CD14-positive monocyte (primary cell): Measurements from ENCODE around the gene DRC7. TPM values are rescaled to one million over a fixed set of nuclear protein-coding genes. Genes with fewer than 3 reads are reported as not detected.

Source experiments
- DNase-seq, 3 donors: peaks; one replicate each; pipeline ENCODE4 v3.0.0-alpha.2; 2011 to 2022
- H2AFZ ChIP-seq: 2 replicates; pipeline ENCODE4 v1.6.0; 2012; ENCODE audit warnings: mild to moderate bottlenecking, low read depth, low read length, inconsistent platforms; ENCODE audit not compliant: insufficient read depth, poor library complexity, severe bottlenecking
- H3K27ac ChIP-seq, 2 donors: 1 replicate in 1 of 2; 2 replicates in 1 of 2; pipeline ENCODE4 v1.5.1; 2012 to 2013; ENCODE audit warnings: low read length in 2 of 2, control low read depth in 1 of 2, inconsistent platforms in 1 of 2, low read depth in 1 of 2, mild to moderate bottlenecking in 1 of 2
- H3K27me3 ChIP-seq, 2 donors: one replicate each; pipeline versions ENCODE4 v1.6.0 to v1.6.1; 2011 to 2013; ENCODE audit warnings: low read length in 2 of 2; ENCODE audit not compliant: control insufficient read depth in 2 of 2, insufficient read depth in 2 of 2
- H3K36me3 ChIP-seq, 2 donors: replicated peaks in 1 of 2; 1 replicate in 1 of 2; 2 replicates in 1 of 2; pipeline versions ENCODE4 v1.5.1 to v1.6.1; 2012 to 2013; ENCODE audit warnings: low read length in 2 of 2, control low read depth in 1 of 2, inconsistent platforms in 1 of 2, mild to moderate bottlenecking in 1 of 2; ENCODE audit not compliant: insufficient read depth in 2 of 2, control insufficient read depth in 1 of 2
- H3K4me1 ChIP-seq, 2 donors: 1 replicate in 1 of 2; 2 replicates in 1 of 2; pipeline versions ENCODE4 v1.5.1 to v1.6.1; 2012 to 2013; ENCODE audit warnings: low read length in 2 of 2, control low read depth in 1 of 2, inconsistent platforms in 1 of 2, mild to moderate bottlenecking in 1 of 2, moderate library complexity in 1 of 2; ENCODE audit not compliant: insufficient read depth in 2 of 2, control insufficient read depth in 1 of 2
- H3K4me2 ChIP-seq: replicated peaks from 2 replicates; pipeline ENCODE3; 2012; ENCODE audit warnings: low read length, moderate library complexity, mild to moderate bottlenecking; ENCODE audit not compliant: poor library complexity, severe bottlenecking; ENCODE audit errors: extremely low read depth
- H3K4me3 ChIP-seq, 3 experiments: fragments of 200-600 bp in 1 of 3; sonication (generic) in 1 of 3; replicated peaks in 1 of 3; 1 replicate in 2 of 3; 2 replicates in 1 of 3; pipeline ENCODE4 v1.5.1; 2011 to 2013; ENCODE audit warnings: low read length in 3 of 3, mild to moderate bottlenecking in 3 of 3, control low read depth in 2 of 3, low read depth in 2 of 3, inconsistent platforms in 1 of 3, moderate library complexity in 1 of 3
- H3K79me2 ChIP-seq: 2 replicates; pipeline ENCODE4 v1.6.0; 2012; ENCODE audit warnings: mild to moderate bottlenecking, control low read depth, inconsistent platforms, low read length, moderate library complexity; ENCODE audit not compliant: insufficient read depth
- H3K9ac ChIP-seq: 2 replicates; pipeline ENCODE4 v1.6.0; 2017; ENCODE audit warnings: low read length, mild to moderate bottlenecking; ENCODE audit not compliant: insufficient read depth, poor library complexity, severe bottlenecking
- H3K9me3 ChIP-seq, 2 donors: replicated peaks in 1 of 2; 1 replicate in 1 of 2; 2 replicates in 1 of 2; pipeline versions ENCODE4 v1.5.1 to v1.6.1; 2012 to 2013; ENCODE audit warnings: low read length in 2 of 2, control low read depth in 1 of 2; ENCODE audit not compliant: control insufficient read depth in 1 of 2, insufficient read depth in 1 of 2
- H4K20me1 ChIP-seq: 2 replicates; pipeline ENCODE4 v1.6.0; 2012; ENCODE audit warnings: mild to moderate bottlenecking, low read length, control low read depth, moderate library complexity; ENCODE audit not compliant: insufficient read depth
- H3K27ac Mint-ChIP-seq, 7 donors: one replicate each; pipeline ENCODE4 v1.8.0; 2020; ENCODE audit warnings: mild to moderate bottlenecking in 7 of 7, mixed read lengths in 7 of 7, moderate library complexity in 6 of 7, inconsistent platforms in 2 of 7
- H3K27me3 Mint-ChIP-seq, 3 donors: one replicate each; pipeline ENCODE4 v1.8.0; 2021 to 2022; ENCODE audit warnings: low read depth in 3 of 3, mild to moderate bottlenecking in 3 of 3, mixed read lengths in 3 of 3, moderate library complexity in 3 of 3, inconsistent platforms in 1 of 3
- H3K36me3 Mint-ChIP-seq, 2 donors: one replicate each; pipeline ENCODE4 v1.8.0; 2020; ENCODE audit warnings: mixed read lengths in 2 of 2, inconsistent platforms in 1 of 2, mild to moderate bottlenecking in 1 of 2
- H3K4me1 Mint-ChIP-seq: one replicate; pipeline ENCODE4 v1.8.0; 2020; ENCODE audit warnings: mild to moderate bottlenecking, mixed read lengths
- H3K4me3 Mint-ChIP-seq, 2 donors: one replicate each; pipeline ENCODE4 v1.8.0; 2020; ENCODE audit warnings: mild to moderate bottlenecking in 2 of 2, mixed read lengths in 2 of 2, moderate library complexity in 1 of 2
- H3K9me3 Mint-ChIP-seq, 7 donors: one replicate each; pipeline ENCODE4 v1.8.0; 2020 to 2022; ENCODE audit warnings: mixed read lengths in 7 of 7, mild to moderate bottlenecking in 6 of 7, moderate library complexity in 6 of 7, inconsistent platforms in 2 of 7
- WGBS: methylation state at CpG from one replicate; pipeline ENCODE4 v1.1.5; 2013; ENCODE audit warnings: missing lambda C conversion rate; ENCODE audit not compliant: insufficient coverage; 5-methylcytosine and 5-hydroxymethylcytosine counted together
- intact Hi-C, 2 donors: fragments of 100-400 bp; cut with micrococcal nuclease; formaldehyde crosslinking; loops; one replicate each; pipeline versions ENCODE4 v1.15.0 to v1.15.1; 2023
- polyA plus RNA-seq, 3 donors: library from polyadenylated mRNA; depleted of rRNA in 1 of 3; unstranded in 2 of 3; stranded (reverse) in 1 of 3; fragments of 300-500 nt in 2 of 3; fragments of >200 nt in 1 of 3; fragmentation: Illumina TruSeq in 2 of 3; gene quantifications; 1 replicate in 2 of 3; 2 replicates in 1 of 3; pipeline ENCODE4 v1.2.3, GENCODE V29; 2012 to 2021
- TF ChIP-seq, protein P1 (sequence below): fragments of 200-600 bp; IDR thresholded peaks from one replicate; pipeline ENCODE4 v1.8.0; 2022; ENCODE audit warnings: antibody characterized with exemption, mild to moderate bottlenecking

DRC7 gene
- polyA plus RNA-seq, 3 donors = 0.11 to 0.41 TPM; not detected in 1

- no peaks in the 10 kb centered on the region for H3K9me3 ChIP-seq
- no peak overlapping the region for H3K4me2 ChIP-seq
- no peak overlapping the region for H3K9ac ChIP-seq
- peaks cover 0 to 2% (median 2%) of the 10 kb centered on the region in 3 donors for H3K27me3 Mint-ChIP-seq
- H3K4me3 Mint-ChIP-seq = no peak overlapping the region
- DNase-seq = no peak
- no peaks in the 10 kb centered on the region for H3K27me3 ChIP-seq
- peaks cover 0 to 2% (median 0%) of the 10 kb centered on the region in 7 donors for H3K9me3 Mint-ChIP-seq
- TF ChIP-seq, protein P1, sequence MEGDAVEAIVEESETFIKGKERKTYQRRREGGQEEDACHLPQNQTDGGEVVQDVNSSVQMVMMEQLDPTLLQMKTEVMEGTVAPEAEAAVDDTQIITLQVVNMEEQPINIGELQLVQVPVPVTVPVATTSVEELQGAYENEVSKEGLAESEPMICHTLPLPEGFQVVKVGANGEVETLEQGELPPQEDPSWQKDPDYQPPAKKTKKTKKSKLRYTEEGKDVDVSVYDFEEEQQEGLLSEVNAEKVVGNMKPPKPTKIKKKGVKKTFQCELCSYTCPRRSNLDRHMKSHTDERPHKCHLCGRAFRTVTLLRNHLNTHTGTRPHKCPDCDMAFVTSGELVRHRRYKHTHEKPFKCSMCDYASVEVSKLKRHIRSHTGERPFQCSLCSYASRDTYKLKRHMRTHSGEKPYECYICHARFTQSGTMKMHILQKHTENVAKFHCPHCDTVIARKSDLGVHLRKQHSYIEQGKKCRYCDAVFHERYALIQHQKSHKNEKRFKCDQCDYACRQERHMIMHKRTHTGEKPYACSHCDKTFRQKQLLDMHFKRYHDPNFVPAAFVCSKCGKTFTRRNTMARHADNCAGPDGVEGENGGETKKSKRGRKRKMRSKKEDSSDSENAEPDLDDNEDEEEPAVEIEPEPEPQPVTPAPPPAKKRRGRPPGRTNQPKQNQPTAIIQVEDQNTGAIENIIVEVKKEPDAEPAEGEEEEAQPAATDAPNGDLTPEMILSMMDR = no peak
- H3K4me3 ChIP-seq = no peak overlapping the region
- H4K20me1 ChIP-seq = no peaks in the 10 kb centered on the region
- H3K4me1 ChIP-seq = no peaks in the 10 kb centered on the region
- no peak overlapping the region for H3K27ac Mint-ChIP-seq
- H3K79me2 ChIP-seq = no peaks in the 10 kb centered on the region
- intact Hi-C loops = no loop called here
- H3K36me3 Mint-ChIP-seq = no peaks in the 10 kb centered on the region
- H2AFZ ChIP-seq = no peak overlapping the region
- no peak overlapping the region for H3K27ac ChIP-seq
- H3K4me1 Mint-ChIP-seq = no peaks in the 10 kb centered on the region
- H3K36me3 ChIP-seq = no peaks in the 10 kb centered on the region
- WGBS = 85% methylated on average over 5 of the region's 11 CpGs
Measured at GRCh38 chr16:57773019-57773418, 78.4 kb downstream of the DRC7 start.

DNA sequence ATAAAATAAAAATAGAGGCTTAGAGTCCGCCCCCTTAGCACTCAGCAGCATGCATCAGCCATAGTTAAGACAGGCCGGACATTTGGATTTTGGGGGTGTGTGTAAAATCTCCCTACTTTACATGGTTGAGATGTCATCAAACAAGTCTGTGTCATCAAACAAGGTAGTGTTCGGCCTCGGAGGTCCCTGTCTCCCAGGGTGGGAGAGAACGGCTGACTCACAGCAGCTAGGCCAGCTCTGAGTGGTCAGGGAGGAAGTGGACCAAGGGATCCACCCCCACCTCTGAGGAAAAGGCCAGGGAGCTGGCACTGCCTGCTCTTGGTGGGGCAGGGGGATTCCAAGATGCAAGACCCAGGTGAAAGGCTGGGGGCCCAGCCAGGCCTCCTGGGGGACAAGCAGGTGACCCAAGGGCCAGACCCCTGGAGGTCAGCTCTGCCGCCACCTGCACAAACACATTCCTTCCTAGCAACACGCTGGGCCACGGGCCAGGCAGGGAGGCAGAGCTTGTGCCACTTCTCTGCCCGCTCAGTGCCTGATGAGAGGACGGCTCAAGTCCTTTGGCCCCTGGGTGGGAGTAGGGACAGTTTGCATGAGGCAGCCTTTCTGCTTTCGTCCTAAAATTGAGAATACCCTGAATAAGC is 79.2 kb downstream of the DRC7 start:
- H3K27me3 Mint-ChIP-seq = peaks cover 0 to 2% (median 2%) of the 10 kb centered on the region in 3 donors
- no peaks in the 10 kb centered on the region for H3K4me1 Mint-ChIP-seq
- Histone ChIP-seq H3K4me1 (no peaks in the 10 kb centered on the region), H2AFZ (no peak overlapping the region), H3K4me2 (no peak overlapping the region), H3K9ac (no peak overlapping the region), H3K27ac (no peak overlapping the region), H3K79me2 (no peaks in the 10 kb centered on the region), H3K36me3 (no peaks in the 10 kb centered on the region), H3K27me3 (no peaks in the 10 kb centered on the region), H3K4me3 (no peak overlapping the region), H3K9me3 (no peaks in the 10 kb centered on the region), H4K20me1 (no peaks in the 10 kb centered on the region)
- H3K36me3 Mint-ChIP-seq = no peaks in the 10 kb centered on the region
- intact Hi-C loops = no loop called here
- no peak for DNase-seq
- no peak overlapping the region for H3K4me3 Mint-ChIP-seq
- TF ChIP-seq, protein P1 = no peak
- peaks cover 0 to 2% (median 0%) of the 10 kb centered on the region in 7 donors for H3K9me3 Mint-ChIP-seq
- WGBS = no CpG with 5 or more reads among the region's 11 CpGs
- no peak overlapping the region for H3K27ac Mint-ChIP-seq
